Trophoblast cell (in vitro differentiated cells and primary cell): ENCODE measurements around the gene TTC39C.

ENCODE experiments used
- DNase-seq, 2 donors: peaks; one replicate each; pipeline ENCODE4 v3.0.0-alpha.2; 2016
- H2AFZ ChIP-seq: 2 replicates; pipeline ENCODE4 v1.6.1; 2013; ENCODE audit warnings: low read length, moderate library complexity, mild to moderate bottlenecking; ENCODE audit not compliant: insufficient read depth, poor library complexity
- H2AK5ac ChIP-seq: 2 replicates; pipeline ENCODE4 v1.6.1; 2013; ENCODE audit warnings: mild to moderate bottlenecking, low read length
- H2BK120ac ChIP-seq: 2 replicates; pipeline ENCODE4 v1.6.1; 2013; ENCODE audit warnings: low read length, mild to moderate bottlenecking, moderate library complexity; ENCODE audit not compliant: insufficient read depth, poor library complexity
- H2BK12ac ChIP-seq: 2 replicates; pipeline ENCODE4 v1.6.1; 2013; ENCODE audit warnings: mild to moderate bottlenecking, low read length, moderate library complexity
- H2BK5ac ChIP-seq: 2 replicates; pipeline ENCODE4 v1.6.1; 2013; ENCODE audit warnings: low read length, low read depth, moderate library complexity, mild to moderate bottlenecking; ENCODE audit not compliant: poor library complexity
- H3K14ac ChIP-seq: 2 replicates; pipeline ENCODE4 v1.6.1; 2013; ENCODE audit warnings: mild to moderate bottlenecking, low read length
- H3K18ac ChIP-seq: 2 replicates; pipeline ENCODE4 v1.6.1; 2013; ENCODE audit warnings: mild to moderate bottlenecking, low read length
- H3K23ac ChIP-seq: 2 replicates; pipeline ENCODE4 v1.6.1; 2013; ENCODE audit warnings: low read length
- H3K27ac ChIP-seq: 2 replicates; pipeline ENCODE4 v1.5.1; 2013; ENCODE audit warnings: low read depth, mild to moderate bottlenecking, inconsistent platforms, low read length, moderate library complexity
- H3K27me3 ChIP-seq: 2 replicates; pipeline ENCODE4 v1.6.1; 2013; ENCODE audit warnings: inconsistent platforms, mild to moderate bottlenecking, low read length, moderate library complexity; ENCODE audit not compliant: insufficient read depth
- H3K36me3 ChIP-seq, 2 experiments: 1 replicate in 1 of 2; 2 replicates in 1 of 2; pipeline ENCODE4 v1.6.1; 2013; ENCODE audit warnings: low read length in 2 of 2, mild to moderate bottlenecking in 2 of 2, moderate library complexity in 1 of 2; ENCODE audit not compliant: insufficient read depth in 2 of 2, control insufficient read depth in 1 of 2
- H3K4ac ChIP-seq: 2 replicates; pipeline ENCODE4 v1.6.1; 2013; ENCODE audit warnings: low read depth, mild to moderate bottlenecking, low read length, moderate library complexity
- H3K4me1 ChIP-seq, 2 experiments: 1 replicate in 1 of 2; 2 replicates in 1 of 2; pipeline ENCODE4 v1.6.1; 2013; ENCODE audit warnings: low read length in 2 of 2, mild to moderate bottlenecking in 2 of 2, moderate library complexity in 1 of 2; ENCODE audit not compliant: insufficient read depth in 2 of 2, control insufficient read depth in 1 of 2
- H3K4me2 ChIP-seq: 2 replicates; pipeline ENCODE4 v1.6.1; 2013; ENCODE audit warnings: inconsistent platforms, mild to moderate bottlenecking, low read length, moderate library complexity
- H3K4me3 ChIP-seq: 2 replicates; pipeline ENCODE4 v1.5.1; 2013; ENCODE audit warnings: mild to moderate bottlenecking, low read depth, low read length, inconsistent platforms
- H3K79me1 ChIP-seq: one replicate; pipeline ENCODE4 v1.6.1; 2013; ENCODE audit warnings: low read length
- H3K79me2 ChIP-seq: 2 replicates; pipeline ENCODE4 v1.6.1; 2013; ENCODE audit warnings: low read length, mild to moderate bottlenecking; ENCODE audit not compliant: control insufficient read depth, insufficient read depth, poor library complexity
- H3K9ac ChIP-seq: 2 replicates; pipeline ENCODE4 v1.6.1; 2013; ENCODE audit warnings: mild to moderate bottlenecking, low read length
- H3K9me3 ChIP-seq: 2 replicates; pipeline ENCODE4 v1.6.1; 2013; ENCODE audit warnings: low read depth, mild to moderate bottlenecking, control low read depth, inconsistent platforms, low read length; ENCODE audit not compliant: insufficient read depth
- H4K12ac ChIP-seq: 2 replicates; pipeline ENCODE4 v1.6.1; 2013; ENCODE audit warnings: low read depth, mild to moderate bottlenecking, low read length, moderate library complexity
- H4K8ac ChIP-seq: 2 replicates; pipeline ENCODE4 v1.6.1; 2013; ENCODE audit warnings: low read depth, mild to moderate bottlenecking, low read length, moderate library complexity
- H4K91ac ChIP-seq: one replicate; pipeline ENCODE4 v1.6.1; 2013; ENCODE audit warnings: low read depth, mild to moderate bottlenecking, low read length, moderate library complexity
- WGBS: extraction: QIAGEN DNeasy Blood & Tissue Kit; methylation state at CpG from one replicate; pipeline ENCODE4 v1.1.7; 2013; ENCODE audit warnings: missing lambda C conversion rate; ENCODE audit not compliant: insufficient read length, insufficient coverage; ENCODE audit errors: extremely low coverage; 5-methylcytosine and 5-hydroxymethylcytosine counted together

Gene TTC39C

GRCh38 chr18:24071029-24071428 is 56.5 kb downstream of the TTC39C start:
- H3K79me2 ChIP-seq: no peaks in the 10 kb centered on the region
- peaks cover 0 to 2% of the 10 kb centered on the region in 2 experiments for H3K4me1 ChIP-seq
- no peak for DNase-seq
- no peak overlapping the region for H2BK12ac ChIP-seq
- no peaks in the 10 kb centered on the region for H3K36me3 ChIP-seq
- H3K4me3 ChIP-seq: no peak overlapping the region
- no peak overlapping the region for H2AK5ac ChIP-seq
- no peak overlapping the region for H4K91ac ChIP-seq
- H2BK120ac ChIP-seq: no peak overlapping the region
- no peak overlapping the region for H3K14ac ChIP-seq
- peaks cover 2% of the 10 kb centered on the region for H3K79me1 ChIP-seq
- no peak overlapping the region for H3K18ac ChIP-seq
- H2AFZ ChIP-seq: no peak overlapping the region
- no peak overlapping the region for H3K23ac ChIP-seq
- no peak overlapping the region for H3K27ac ChIP-seq
- no peak overlapping the region for H3K4me2 ChIP-seq
- H4K12ac ChIP-seq: no peak overlapping the region
- H3K4ac ChIP-seq: no peak overlapping the region
- no peaks in the 10 kb centered on the region for H3K9me3 ChIP-seq
- WGBS: no CpG with 5 or more reads among the region's 9 CpGs
- H3K27me3 ChIP-seq: no peaks in the 10 kb centered on the region
- no peak overlapping the region for H3K9ac ChIP-seq
- no peak overlapping the region for H4K8ac ChIP-seq
- H2BK5ac ChIP-seq: no peak overlapping the region

- peaks cover 2% of the 10 kb centered on the region in 2 experiments for H3K4me1 ChIP-seq
- no peaks in the 10 kb centered on the region for H3K27me3 ChIP-seq
- H2AFZ ChIP-seq: no peak overlapping the region
Observed at GRCh38 chr18:24071779-24072178, 57.2 kb downstream of the TTC39C start.

GRCh38 chr18:24072743-24073142 is 58.2 kb downstream of the TTC39C start:
- Histone ChIP-seq H3K4me1 (peaks cover 2% of the 10 kb centered on the region in 2 experiments), H2BK12ac (no peak overlapping the region), H3K9ac (no peak overlapping the region), H2AK5ac (no peak overlapping the region), H3K79me2 (no peaks in the 10 kb centered on the region), H3K4me2 (no peak overlapping the region), H2BK5ac (no peak overlapping the region), H3K9me3 (no peaks in the 10 kb centered on the region), H3K14ac (no peak overlapping the region), H3K27ac (no peak overlapping the region), H3K4ac (no peak overlapping the region), H4K91ac (no peak overlapping the region), H2BK120ac (no peak overlapping the region), H4K12ac (no peak overlapping the region), H3K23ac (no peak overlapping the region), H3K4me3 (no peak overlapping the region), H4K8ac (no peak overlapping the region), H2AFZ (no peak overlapping the region), H3K36me3 (no peaks in the 10 kb centered on the region), H3K18ac (no peak overlapping the region), H3K79me1 (peaks cover 2% of the 10 kb centered on the region), H3K27me3 (no peaks in the 10 kb centered on the region)
- no peak for DNase-seq
- no CpG with 5 or more reads among the region's 1 CpG for WGBS

More at GRCh38 chr18:24071779-24072178, 57.2 kb downstream of the TTC39C start:
- Histone ChIP-seq H3K14ac (no peak overlapping the region), H4K91ac (no peak overlapping the region), H2BK5ac (no peak overlapping the region), H4K8ac (no peak overlapping the region), H3K4me3 (no peak overlapping the region), H3K79me1 (peaks cover 2% of the 10 kb centered on the region), H3K23ac (no peak overlapping the region), H3K79me2 (no peaks in the 10 kb centered on the region), H4K12ac (no peak overlapping the region), H3K4me2 (no peak overlapping the region), H2BK12ac (no peak overlapping the region), H3K36me3 (no peaks in the 10 kb centered on the region), H3K9me3 (no peaks in the 10 kb centered on the region), H3K27ac (no peak overlapping the region), H3K18ac (no peak overlapping the region), H2AK5ac (no peak overlapping the region), H3K4ac (no peak overlapping the region), H2BK120ac (no peak overlapping the region), H3K9ac (no peak overlapping the region)
- DNase-seq: no peak

- no peaks in the 10 kb centered on the region for H3K27me3 ChIP-seq
- H3K36me3 ChIP-seq: no peaks in the 10 kb centered on the region
- DNase-seq: peak; percentile 71 to 83
- no peak overlapping the region for H3K23ac ChIP-seq
- no peak overlapping the region for H3K9ac ChIP-seq
- H2AFZ ChIP-seq: no peak overlapping the region
- H2BK5ac ChIP-seq: no peak overlapping the region
- no peak overlapping the region for H3K18ac ChIP-seq
- no peak overlapping the region for H4K91ac ChIP-seq
- no peak overlapping the region for H3K14ac ChIP-seq
- no peak overlapping the region for H4K12ac ChIP-seq
- no peak overlapping the region for H3K4me2 ChIP-seq
- H3K4me1 ChIP-seq: peaks cover 2% of the 10 kb centered on the region in 2 experiments
- H2BK12ac ChIP-seq: no peak overlapping the region
- no peak overlapping the region for H2BK120ac ChIP-seq
- no peak overlapping the region for H3K4ac ChIP-seq
- H3K9me3 ChIP-seq: no peaks in the 10 kb centered on the region
- no peak overlapping the region for H3K4me3 ChIP-seq
- H2AK5ac ChIP-seq: no peak overlapping the region
- no peak overlapping the region for H3K27ac ChIP-seq
- no peaks in the 10 kb centered on the region for H3K79me2 ChIP-seq
- no peak overlapping the region for H4K8ac ChIP-seq
- H3K79me1 ChIP-seq: peaks cover 2% of the 10 kb centered on the region
Observed at GRCh38 chr18:24073791-24074190, 59.2 kb downstream of the TTC39C start.
